ENCODE results near the gene RHOG.
"Not testable (repeated sequence)": the region's sequence is repeated elsewhere in the genome, so short reads cannot be mapped to it uniquely, and the experiment has no call there.

RHOG gene

DNA sequence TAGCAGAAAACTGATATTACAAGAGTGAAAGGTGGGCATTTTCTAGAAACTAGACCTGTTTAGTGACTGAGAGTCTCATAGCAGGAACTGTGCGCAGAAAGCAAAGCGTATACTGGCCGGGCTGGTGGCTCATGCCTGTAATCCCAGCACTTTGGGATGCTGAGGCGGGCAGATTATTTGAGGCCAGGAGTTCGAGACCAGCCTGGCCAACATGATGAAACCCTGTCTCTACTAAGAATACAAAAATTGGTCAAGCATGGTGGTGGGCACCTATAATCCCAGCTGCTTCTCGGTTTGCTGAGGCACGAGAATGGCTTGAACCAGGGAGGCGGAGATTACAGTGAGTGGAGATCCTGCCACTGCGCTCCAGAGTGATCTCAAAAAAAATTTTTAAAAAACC, 41.6 kb downstream of the RHOG start:
- FAIRE-seq, result no peak
- TF ChIP-seq POLR2A (IDR thresholded peaks at IDR 0.05; ENCODE audit: low read depth, low read length), result no peak
- no peak for DNase-seq (ENCODE audit: insufficient read length, low spot score)

DNA sequence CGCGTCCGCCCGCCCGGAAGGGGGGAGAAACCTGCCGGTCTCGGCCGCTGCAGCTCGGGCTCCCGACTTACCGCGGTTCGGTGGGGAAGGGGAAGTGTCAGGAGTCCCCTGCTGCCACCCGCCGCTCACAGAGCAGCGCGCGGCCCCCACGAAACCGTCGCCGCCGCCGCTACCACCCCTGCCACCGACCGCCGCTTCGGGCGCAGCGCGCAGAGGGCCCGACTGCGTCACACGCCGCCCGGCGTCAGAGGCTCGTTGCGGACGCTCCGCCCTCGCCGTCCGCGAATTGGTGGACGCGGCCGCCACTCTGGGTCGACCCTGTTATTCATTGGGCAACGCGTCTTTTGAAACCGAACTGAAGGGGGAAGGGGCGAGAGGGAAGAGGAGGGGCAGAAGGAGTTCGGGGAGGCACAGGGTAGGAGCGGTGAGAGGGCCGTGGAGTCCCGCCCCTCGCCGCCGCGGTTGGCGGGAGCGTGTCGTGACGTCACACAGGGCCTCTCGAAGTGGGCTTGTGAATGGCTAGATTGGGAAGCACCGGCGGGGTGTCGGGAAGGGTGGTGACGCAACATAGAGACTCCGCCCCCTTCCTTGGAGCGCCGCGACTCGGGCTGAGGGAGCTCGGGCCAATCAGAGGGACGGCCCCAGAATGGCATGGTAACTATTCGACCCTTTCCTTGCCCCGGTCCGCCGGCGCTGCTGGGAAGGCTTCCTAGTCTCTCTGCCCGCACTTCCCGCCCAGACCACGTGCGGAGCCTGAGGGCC, 43.2 kb downstream of the RHOG start, which contains the start of gene NUP98:
Gene NUP98, minus strand, starts transcription at position 226 of the 762 bp plus-strand sequence. CDS start 15,437 bp downstream, outside the sequence.
- FAIRE-seq (peak; percentile 96), DNase-seq (ENCODE audit: insufficient read length, low spot score) (peak; percentile 99)
- TF ChIP-seq POLR2A (IDR thresholded peaks at IDR 0.05; ENCODE audit: low read depth, low read length), result peak; percentile 98

DNA sequence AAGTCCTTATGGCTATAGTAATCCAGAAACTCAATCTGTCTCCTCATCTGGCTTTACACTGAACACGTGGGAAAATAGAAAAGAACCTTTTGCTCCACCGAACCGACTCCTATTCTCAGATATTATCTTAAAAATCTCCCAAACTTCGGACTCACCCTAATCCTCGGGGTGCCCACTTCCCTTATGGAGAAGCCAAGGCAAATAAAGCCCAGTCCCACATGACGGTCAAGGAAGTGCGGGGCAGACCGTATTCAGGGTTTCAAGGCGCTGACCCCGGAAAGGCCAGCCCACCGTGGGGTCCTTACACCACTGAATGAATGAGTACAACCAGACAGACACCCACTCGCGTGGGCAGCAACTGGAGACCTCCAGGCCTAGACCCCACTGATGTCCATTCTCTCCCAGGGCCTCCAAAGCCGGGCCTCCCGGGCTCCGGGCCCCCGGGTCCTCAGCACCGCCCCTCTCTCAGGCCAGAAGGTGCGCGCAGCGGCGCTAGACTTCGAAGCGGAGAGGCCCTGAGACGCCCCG, 43.9 kb downstream of the RHOG start:
- no peak for DNase-seq (ENCODE audit: insufficient read length, low spot score)
- no peak for TF ChIP-seq POLR2A (IDR thresholded peaks at IDR 0.05; ENCODE audit: low read depth, low read length)
- no peak for FAIRE-seq

DNA sequence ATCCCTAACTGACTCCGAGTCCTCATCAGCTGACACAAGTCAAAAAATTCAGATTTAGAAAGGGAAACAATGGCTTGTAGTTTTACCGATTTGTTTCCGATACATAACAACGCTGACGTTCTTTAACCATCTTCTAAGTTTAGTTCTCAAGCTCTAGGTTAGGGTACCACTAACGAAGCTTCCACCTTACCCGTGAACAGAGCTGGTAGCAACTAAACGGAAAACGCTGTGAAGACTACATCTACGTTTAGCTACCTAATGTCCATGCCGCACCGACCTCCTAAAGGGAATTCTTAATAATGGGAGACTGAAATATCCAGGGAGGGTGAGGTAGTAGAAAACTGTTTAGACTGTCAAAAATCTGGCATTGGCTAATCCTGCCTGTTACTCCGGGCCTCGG, 44.4 kb downstream of the RHOG start:
- DNase-seq (ENCODE audit: insufficient read length, low spot score) (no peak), FAIRE-seq (no peak)
- TF ChIP-seq POLR2A (IDR thresholded peaks at IDR 0.05; ENCODE audit: low read depth, low read length), result no peak

DNA sequence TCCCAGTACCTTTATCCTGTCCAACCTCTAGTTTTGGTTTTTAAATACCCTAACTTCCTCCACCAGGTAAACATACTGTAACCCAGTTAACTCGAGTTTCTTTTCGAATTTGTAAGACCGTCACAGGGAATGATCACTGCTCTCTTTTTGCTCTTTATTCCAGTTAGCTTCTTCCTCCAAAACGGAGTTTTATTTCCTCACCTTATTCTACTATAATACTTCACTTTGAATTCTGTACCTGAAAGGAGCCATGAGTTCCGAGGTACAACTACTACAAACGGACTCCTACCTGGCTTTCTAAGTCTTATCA, 44.8 kb downstream of the RHOG start:
- no peak for DNase-seq (ENCODE audit: insufficient read length, low spot score)
- FAIRE-seq, result no peak
- TF ChIP-seq POLR2A (IDR thresholded peaks at IDR 0.05; ENCODE audit: low read depth, low read length), result no peak

DNA sequence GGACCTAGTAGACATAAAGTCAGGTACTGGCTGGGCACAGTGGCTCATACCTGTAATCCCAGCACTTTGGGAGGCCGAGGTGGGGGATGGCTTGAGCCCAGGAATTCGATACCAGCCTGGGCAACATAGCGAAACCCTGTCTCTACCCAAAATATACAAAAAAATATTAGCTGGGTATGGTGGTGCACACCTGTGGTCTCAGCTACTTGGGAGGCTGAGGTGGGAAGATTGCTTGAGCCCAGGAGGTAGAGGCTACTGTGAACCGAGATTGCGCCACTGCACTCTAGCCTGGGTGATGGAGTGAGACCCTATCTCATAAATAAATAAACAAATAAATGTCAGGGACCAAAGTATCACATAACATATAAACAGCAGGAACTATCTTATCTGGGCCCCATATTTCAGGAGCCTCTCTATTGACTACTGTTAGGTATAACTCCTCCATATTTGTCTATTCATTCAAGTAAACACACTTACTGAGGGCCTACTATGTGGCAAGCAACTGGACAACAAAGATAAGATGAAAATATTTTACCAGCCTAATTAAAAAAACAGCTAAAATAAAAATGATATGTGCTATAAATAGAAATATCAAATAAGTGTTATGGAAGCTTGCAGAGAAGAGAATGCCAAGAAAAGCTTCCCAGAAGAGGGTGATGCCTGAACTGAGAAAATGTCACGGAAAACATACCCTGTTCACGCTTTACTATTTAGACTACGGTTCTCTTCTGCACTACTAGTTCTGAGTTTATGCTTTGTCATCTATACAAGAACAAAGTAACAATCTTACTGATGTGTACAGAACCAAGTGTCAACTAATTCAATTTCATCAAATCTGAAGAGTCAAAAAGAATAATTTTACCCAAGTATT, 45.4 kb downstream of the RHOG start:
- TF ChIP-seq POLR2A (IDR thresholded peaks at IDR 0.05; ENCODE audit: low read depth, low read length), result no peak
- FAIRE-seq, result no peak

DNA sequence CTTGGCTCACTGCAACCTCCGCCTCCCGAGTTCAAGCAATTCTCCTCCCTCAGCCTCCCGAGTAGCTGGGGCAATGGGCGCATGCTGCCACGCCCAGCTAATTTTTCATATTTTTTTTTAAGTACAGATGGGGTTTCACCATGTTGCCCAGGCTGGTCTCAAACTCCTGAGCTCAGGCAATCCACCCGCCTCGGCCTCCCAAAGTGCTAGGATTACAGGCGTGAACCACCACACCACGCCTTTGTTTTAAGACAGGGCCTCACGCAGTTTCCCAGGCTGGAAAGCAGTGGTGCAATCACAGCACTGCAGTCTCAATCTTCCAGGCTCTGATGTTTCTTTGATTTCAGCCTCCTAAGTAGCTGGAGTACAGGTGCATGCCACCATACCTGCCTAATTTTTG, 46.4 kb downstream of the RHOG start:
- FAIRE-seq, result not testable (repeated sequence)

More for the DNA sequence above, 45.4 kb downstream of the RHOG start:
- no peak for DNase-seq (ENCODE audit: insufficient read length, low spot score)

DNA sequence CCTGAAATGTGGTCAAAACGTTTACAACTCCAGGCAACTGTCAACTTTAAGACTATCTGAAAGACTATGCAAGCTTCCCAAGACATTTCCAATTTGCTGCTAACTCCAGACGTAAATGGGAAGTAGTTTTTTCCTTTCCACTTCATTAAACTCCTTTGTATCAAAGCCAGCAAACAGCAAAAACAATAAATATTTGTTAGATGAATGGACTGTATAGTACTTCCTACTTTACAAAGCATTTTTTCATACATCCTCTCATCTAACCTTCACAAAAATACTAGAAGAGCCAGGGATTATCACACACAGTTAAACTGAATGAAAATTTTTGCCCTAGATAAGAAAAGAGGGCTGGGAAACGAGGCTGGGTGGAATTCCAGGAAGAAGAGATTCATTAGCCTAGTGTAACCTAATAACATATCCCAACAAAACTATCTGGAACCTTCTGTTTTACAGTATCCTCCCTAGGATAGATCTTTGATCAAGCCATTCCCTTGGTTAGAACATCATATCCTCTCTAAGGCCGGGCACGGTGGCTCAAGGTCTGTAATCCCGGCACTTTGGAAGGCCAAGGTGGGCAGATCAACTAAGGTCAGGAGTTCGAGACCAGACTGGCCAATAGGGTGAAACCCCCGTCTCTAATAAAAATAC, 53.9 kb downstream of the RHOG start:
- no peak for DNase-seq (ENCODE audit: insufficient read length, low spot score)
- no peak for TF ChIP-seq POLR2A (IDR thresholded peaks at IDR 0.05; ENCODE audit: low read depth, low read length)
- no peak for FAIRE-seq

More for the DNA sequence above, 46.4 kb downstream of the RHOG start:
- DNase-seq (ENCODE audit: insufficient read length, low spot score), result not testable (repeated sequence)

DNA sequence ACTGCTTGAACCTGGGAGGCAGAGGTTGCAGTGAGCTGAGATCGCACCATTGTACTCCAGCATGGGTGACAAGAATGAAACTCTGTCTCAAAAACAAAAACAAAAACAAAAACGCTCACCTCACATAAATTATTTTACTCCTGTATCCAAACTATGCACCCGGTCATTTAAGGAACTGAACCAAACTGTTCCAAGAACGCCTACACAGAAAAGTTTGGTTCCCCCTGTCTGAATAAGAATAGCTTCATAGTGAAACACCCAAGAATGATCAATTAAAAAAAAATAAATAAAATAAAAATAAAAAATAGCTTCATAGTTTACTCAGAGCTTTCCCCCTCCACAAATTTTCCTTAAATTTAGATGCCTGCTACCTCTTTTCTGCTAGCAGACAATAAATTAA, 57.1 kb downstream of the RHOG start:
- TF ChIP-seq POLR2A (IDR thresholded peaks at IDR 0.05; ENCODE audit: low read depth, low read length), result no peak
- no peak for DNase-seq (ENCODE audit: insufficient read length, low spot score)
- no peak for FAIRE-seq

DNA sequence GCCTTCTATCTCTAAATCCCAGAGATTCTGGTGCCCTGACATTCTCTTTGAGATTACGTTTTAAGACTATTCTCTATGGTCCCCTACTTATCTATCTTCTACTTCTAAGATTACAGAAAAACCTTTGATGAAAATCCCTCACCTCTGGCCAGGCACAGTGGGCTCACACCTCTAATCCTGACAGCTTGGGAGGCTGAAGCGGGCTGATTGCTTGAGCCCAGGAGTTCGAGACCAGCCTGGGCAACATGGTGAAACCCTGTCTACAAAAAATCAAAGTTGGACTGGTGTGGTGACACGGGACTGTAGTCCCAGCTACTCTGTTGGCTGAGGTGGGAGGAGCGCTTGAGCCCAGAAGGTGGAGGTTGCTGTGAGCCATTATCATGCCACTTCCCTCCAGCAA, 57.8 kb downstream of the RHOG start:
- DNase-seq (ENCODE audit: insufficient read length, low spot score) (no peak), FAIRE-seq (no peak)
- no peak for TF ChIP-seq POLR2A (IDR thresholded peaks at IDR 0.05; ENCODE audit: low read depth, low read length)

DNA sequence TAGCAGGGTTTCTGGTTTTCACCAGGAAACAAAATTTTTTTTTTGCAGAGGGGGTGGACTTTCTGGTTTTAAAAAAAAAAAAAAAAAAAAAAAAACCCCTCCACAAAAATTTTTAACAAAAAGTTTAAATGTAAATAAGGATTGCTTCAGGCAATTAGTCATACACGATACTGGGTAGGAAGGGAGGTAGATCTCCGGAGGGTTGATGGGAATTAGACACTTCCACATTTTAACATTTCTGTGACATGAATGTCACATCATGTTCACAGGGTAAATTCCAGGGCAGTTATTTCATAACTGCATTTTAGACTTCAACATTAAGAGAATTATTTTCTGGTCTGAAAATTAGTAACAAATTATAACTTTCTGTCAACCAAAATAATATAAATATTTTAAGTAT, 59.3 kb downstream of the RHOG start:
- DNase-seq (ENCODE audit: insufficient read length, low spot score) (no peak), FAIRE-seq (no peak)
- no peak for TF ChIP-seq POLR2A (IDR thresholded peaks at IDR 0.05; ENCODE audit: low read depth, low read length)
